Fibroblast of pulmonary artery (primary cell): ENCODE measurements around the gene NFU1.

ENCODE experiments used
- DNase-seq: peaks from one replicate; pipeline ENCODE4 v3.0.0-alpha.2; 2010; ENCODE audit warnings: low read depth
- H3K4me3 ChIP-seq: replicated peaks from 2 replicates; pipeline ENCODE4 v1.5.1; 2011; ENCODE audit warnings: low read depth, mild to moderate bottlenecking, control low read depth, low read length, moderate library complexity
- CTCF ChIP-seq: IDR thresholded peaks from 2 replicates; pipeline ENCODE4 v1.5.1; 2011; ENCODE audit warnings: mild to moderate bottlenecking, control low read depth, low read length, inconsistent platforms; ENCODE audit errors: missing control alignments

The NFU1 gene

GRCh38 chr2:69411120-69411519, 26.1 kb downstream of the NFU1 start:
- no peak overlapping the region for H3K4me3 ChIP-seq
- DNase-seq, result no peak
- no peak for TF ChIP-seq CTCF

GRCh38 chr2:69405306-69405705, 31.9 kb downstream of the NFU1 start:
- no peak overlapping the region for H3K4me3 ChIP-seq
- DNase-seq, result no peak
- TF ChIP-seq CTCF, result no peak

GRCh38 chr2:69400121-69400520, 37.1 kb downstream of the NFU1 start:
- no peak for DNase-seq
- no peak for TF ChIP-seq CTCF
- H3K4me3 ChIP-seq, result no peak overlapping the region

- no peak overlapping the region for H3K4me3 ChIP-seq
- DNase-seq, result no peak
- TF ChIP-seq CTCF, result no peak
Observed at GRCh38 chr2:69397234-69397633, 40.0 kb downstream of the NFU1 start.

GRCh38 chr2:69395866-69396265, 41.4 kb downstream of the NFU1 start:
- DNase-seq, result no peak
- no peak overlapping the region for H3K4me3 ChIP-seq
- no peak for TF ChIP-seq CTCF

GRCh38 chr2:69393963-69394362, 43.3 kb downstream of the NFU1 start:
- no peak for DNase-seq
- no peak overlapping the region for H3K4me3 ChIP-seq
- TF ChIP-seq CTCF, result no peak

- no peak overlapping the region for H3K4me3 ChIP-seq
- no peak for DNase-seq
- TF ChIP-seq CTCF, result no peak
Observed at GRCh38 chr2:69390471-69390870, 46.8 kb downstream of the NFU1 start.
